ENCODE results near the gene PI3. TPM values are rescaled to one million over a fixed set of nuclear protein-coding genes. Genes with fewer than 3 reads are reported as not detected.
"Not testable (repeated sequence)": the region's sequence is repeated elsewhere in the genome, so short reads cannot be mapped to it uniquely, and the experiment has no call there.

Gene PI3
- not detected in 2 replicates for total RNA-seq

GRCh38 chr20:45174434-45175364, at the start of gene PI3:
Gene PI3 (plus strand): TSS chr20:45174902. CDS start chr20:45174923, 21 bp downstream.
- no peak for TF ChIP-seq CTCF (conservative IDR thresholded peaks at IDR 0.05; ENCODE audit: low read depth, low read length)
- DNase-seq (ENCODE audit: low read depth) = peak; percentile 91

GRCh38 chr20:45128099-45128498, 46.6 kb upstream of the PI3 start:
- TF ChIP-seq CTCF (conservative IDR thresholded peaks at IDR 0.05; ENCODE audit: low read depth, low read length) = no peak
- H3K4me3 ChIP-seq (ENCODE audit: low read depth, low read length) = no peak overlapping the region
- peak; percentile 96 for DNase-seq (ENCODE audit: low read depth)

More at GRCh38 chr20:45174434-45175364, at the start of gene PI3:
- H3K4me3 ChIP-seq (ENCODE audit: low read depth, low read length) = no peak within 1 kb of the TSS

- no peak overlapping the region for H3K4me3 ChIP-seq (ENCODE audit: low read depth, low read length)
- DNase-seq (ENCODE audit: low read depth) = no peak
- no peak for TF ChIP-seq CTCF (conservative IDR thresholded peaks at IDR 0.05; ENCODE audit: low read depth, low read length)
Measured at GRCh38 chr20:45136911-45137310, 37.8 kb upstream of the PI3 start.

GRCh38 chr20:45138561-45139300, 36.0 kb upstream of the PI3 start:
- TF ChIP-seq CTCF (conservative IDR thresholded peaks at IDR 0.05; ENCODE audit: low read depth, low read length) = peak; percentile 83
- DNase-seq (ENCODE audit: low read depth) = no peak

GRCh38 chr20:45139733-45140375, 34.8 kb upstream of the PI3 start:
- H3K4me3 ChIP-seq (ENCODE audit: low read depth, low read length); DNase-seq (ENCODE audit: low read depth): not testable (repeated sequence)

More at GRCh38 chr20:45138561-45139300, 36.0 kb upstream of the PI3 start:
- no peak overlapping the region for H3K4me3 ChIP-seq (ENCODE audit: low read depth, low read length)

GRCh38 chr20:45140836-45141235, 33.9 kb upstream of the PI3 start:
- no peak for DNase-seq (ENCODE audit: low read depth)
- no peak for TF ChIP-seq CTCF (conservative IDR thresholded peaks at IDR 0.05; ENCODE audit: low read depth, low read length)
- H3K4me3 ChIP-seq (ENCODE audit: low read depth, low read length) = no peak overlapping the region

GRCh38 chr20:45149062-45149461, 25.6 kb upstream of the PI3 start:
- TF ChIP-seq CTCF (conservative IDR thresholded peaks at IDR 0.05; ENCODE audit: low read depth, low read length) = no peak

More at GRCh38 chr20:45149062-45149461, 25.6 kb upstream of the PI3 start:
- no peak overlapping the region for H3K4me3 ChIP-seq (ENCODE audit: low read depth, low read length)
- no peak for DNase-seq (ENCODE audit: low read depth)

All from epithelial cell of proximal tubule (primary cell).